Esophagus squamous epithelium (tissue), 5 donors: ENCODE data around the gene PRRX1. TPM values are rescaled to one million over a fixed set of nuclear protein-coding genes. Genes with fewer than 3 reads are reported as not detected.

Experiments
- DNase-seq: peaks from one replicate; lab custom pipeline; 2025; lab: John Stamatoyannopoulos, UW
- H3K27ac ChIP-seq, 4 donors: fragments of 200-600 bp; sonication (generic); one replicate each; pipeline ENCODE4 v1.5.1; 2016 to 2019; ENCODE audit warnings: mild to moderate bottlenecking in 1 of 4
- H3K27me3 ChIP-seq, 4 donors: fragments of 200-600 bp; sonication (generic); 1 replicate in 3 of 4; 2 replicates in 1 of 4; pipeline versions ENCODE4 v1.5.1 to v1.6.0; 2017 to 2021; ENCODE audit warnings: antibody characterized with exemption in 1 of 4
- H3K36me3 ChIP-seq, 3 donors: fragments of 200-600 bp; sonication (generic); one replicate each; pipeline ENCODE4 v1.5.1; 2016 to 2019
- H3K4me1 ChIP-seq, 3 donors: fragments of 200-600 bp; sonication (generic); one replicate each; pipeline ENCODE4 v1.5.1; 2017 to 2019
- H3K4me3 ChIP-seq, 4 donors: fragments of 200-600 bp; sonication (generic); 1 replicate in 3 of 4; 2 replicates in 1 of 4; pipeline ENCODE4 v1.5.1; 2016 to 2019; ENCODE audit warnings: mild to moderate bottlenecking in 2 of 4, moderate library complexity in 1 of 4
- H3K9me3 ChIP-seq, 3 donors: fragments of 200-600 bp; sonication (generic); one replicate each; pipeline ENCODE4 v1.5.1; 2016 to 2019
- CTCF ChIP-seq, 6 experiments: fragments of 450-650 bp in 4 of 6; fragments of 200-600 bp in 2 of 6; sonication (generic) in 2 of 6; IDR thresholded peaks; one replicate each; pipeline ENCODE4 v1.5.1; 2016 to 2019; ENCODE audit warnings: antibody characterized with exemption in 6 of 6, mild to moderate bottlenecking in 4 of 6, moderate library complexity in 4 of 6
- POLR2A ChIP-seq, 4 donors: fragments of 450-650 bp; IDR thresholded peaks; one replicate each; pipeline ENCODE4 v1.6.1; 2017; ENCODE audit warnings: antibody characterized with exemption in 4 of 4, mild to moderate bottlenecking in 4 of 4, moderate library complexity in 3 of 4
- WGBS, 2 donors: methylation state at CpG; one replicate each; pipeline ENCODE4 v1.1.5; 2018; 5-methylcytosine and 5-hydroxymethylcytosine counted together
- intact Hi-C: fragments of 100-400 bp; cut with DNase I; formaldehyde crosslinking; loops from one replicate; pipeline ENCODE4 v1.15.0; 2022
- total RNA-seq, 4 donors: library from RNA; depleted of rRNA; stranded (reverse); fragments of >200 nt; gene quantifications; one replicate each; pipeline ENCODE4 v1.1.0, GENCODE V29; 2016
- donor health status: DM: yes; HTN: yes; CAD: no.

Gene PRRX1
- total RNA-seq, 4 donors from 2014 or later: 2.2 to 20.4 (median 10.3) TPM

- 81 to 93% methylated on average over 1 of the region's 1 CpG for WGBS, 2 donors
- Histone ChIP-seq H3K4me1 (no peaks in the 10 kb centered on the region), H3K9me3 (peaks cover 0 to 9% (median 5%) of the 10 kb centered on the region in 3 donors), H3K27ac (no peak overlapping the region), H3K27me3 (no peaks in the 10 kb centered on the region), H3K36me3 (no peaks in the 10 kb centered on the region), H3K4me3 (no peak overlapping the region)
- intact Hi-C loops: no loop called here
- DNase-seq: no peak
- TF ChIP-seq CTCF (IDR thresholded peaks at IDR 0.05) (no peak), POLR2A (IDR thresholded peaks at IDR 0.05) (no peak)
Measured at GRCh38 chr1:170739803-170740202, 75.9 kb downstream of the PRRX1 start.

GRCh38 chr1:170741678-170742077 lies 77.7 kb downstream of the PRRX1 start:
- TF ChIP-seq CTCF (IDR thresholded peaks at IDR 0.05): no peak
- TF ChIP-seq POLR2A (IDR thresholded peaks at IDR 0.05): no peak
- no peaks in the 10 kb centered on the region for H3K36me3 ChIP-seq
- H3K4me3 ChIP-seq: no peak overlapping the region
- 76 to 84% methylated on average over 4 of the region's 4 CpGs for WGBS, 2 donors
- no peak for DNase-seq
- H3K27me3 ChIP-seq: no peaks in the 10 kb centered on the region
- no peaks in the 10 kb centered on the region for H3K4me1 ChIP-seq
- H3K9me3 ChIP-seq: peaks cover 0 to 9% (median 5%) of the 10 kb centered on the region in 3 donors
- H3K27ac ChIP-seq: no peak overlapping the region
- intact Hi-C loops: no loop called here

- TF ChIP-seq POLR2A (IDR thresholded peaks at IDR 0.05) (no peak), CTCF (IDR thresholded peaks at IDR 0.05) (no peak)
- DNase-seq: no peak
- H3K4me3 ChIP-seq: no peak overlapping the region
- no peaks in the 10 kb centered on the region for H3K36me3 ChIP-seq
- 71 to 97% methylated on average over 4 to 5 of the region's 5 CpGs for WGBS, 2 donors
- no peak overlapping the region for H3K27ac ChIP-seq
- H3K27me3 ChIP-seq: no peaks in the 10 kb centered on the region
- peaks cover 0 to 9% (median 5%) of the 10 kb centered on the region in 3 donors for H3K9me3 ChIP-seq
- intact Hi-C loops: no loop called here
- H3K4me1 ChIP-seq: no peaks in the 10 kb centered on the region
Measured at GRCh38 chr1:170742600-170742999, 78.7 kb downstream of the PRRX1 start.

- TF ChIP-seq CTCF (IDR thresholded peaks at IDR 0.05) (no peak), POLR2A (IDR thresholded peaks at IDR 0.05) (no peak)
- 57 to 100% methylated on average over 1 of the region's 1 CpG for WGBS, 2 donors
- H3K36me3 ChIP-seq: no peaks in the 10 kb centered on the region
- intact Hi-C loops: no loop called here
- no peaks in the 10 kb centered on the region for H3K4me1 ChIP-seq
- no peak overlapping the region for H3K4me3 ChIP-seq
- H3K27me3 ChIP-seq: no peaks in the 10 kb centered on the region
- H3K9me3 ChIP-seq: peaks cover 0 to 9% (median 5%) of the 10 kb centered on the region in 3 donors
- DNase-seq: no peak
- H3K27ac ChIP-seq: no peak overlapping the region
Measured at GRCh38 chr1:170743083-170743482, 79.2 kb downstream of the PRRX1 start.

GRCh38 chr1:170749549-170749948 lies 85.6 kb downstream of the PRRX1 start:
- Histone ChIP-seq H3K27ac (no peak overlapping the region), H3K4me3 (no peak overlapping the region), H3K27me3 (no peaks in the 10 kb centered on the region), H3K9me3 (no peaks in the 10 kb centered on the region), H3K36me3 (no peaks in the 10 kb centered on the region), H3K4me1 (no peaks in the 10 kb centered on the region)
- no peak for TF ChIP-seq POLR2A (IDR thresholded peaks at IDR 0.05)
- no peak for TF ChIP-seq CTCF (IDR thresholded peaks at IDR 0.05)
- intact Hi-C loops: no loop called here
- 47 to 50% methylated on average over 2 of the region's 2 CpGs for WGBS, 2 donors
- DNase-seq: no peak
